GM18505 (cell line): ENCODE results near the gene PODXL2.

Experiments used
- ATAC-seq: cut with Tn5 transposase; IDR thresholded peaks from one replicate; pipeline ENCODE4 v1.9.1; 2021; ENCODE audit not compliant: unreplicated experiment
- POLR2A ChIP-seq: IDR thresholded peaks from 4 replicates; pipeline ENCODE4 v1.6.1; 2011; ENCODE audit warnings: borderline replicate concordance; ENCODE audit not compliant: insufficient read depth, insufficient read length; ENCODE audit errors: extremely low read depth

Gene PODXL2

DNA sequence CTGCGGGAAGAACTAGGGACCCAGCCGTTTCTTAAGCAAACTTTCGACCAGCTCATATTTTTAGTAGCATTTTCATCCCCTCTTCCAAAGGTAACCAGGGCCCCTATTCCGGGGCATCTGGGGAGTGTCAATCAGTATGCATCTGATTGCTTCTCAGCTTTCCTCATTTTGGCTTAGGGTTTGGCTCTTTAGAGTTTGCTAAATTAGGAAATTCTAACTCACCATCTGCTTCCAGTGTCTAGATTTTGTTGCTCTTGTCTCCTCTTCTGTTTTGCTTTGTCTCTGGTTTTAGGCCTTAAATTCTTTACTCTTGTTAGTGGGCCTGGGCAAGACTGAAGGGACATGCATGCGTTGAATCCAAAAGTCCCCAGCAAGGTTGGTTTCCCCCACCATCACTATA lies 34.2 kb downstream of the PODXL2 start:
- no peak for TF ChIP-seq POLR2A
- no peak for ATAC-seq

GRCh38 chr3:127665165-127665564 lies 36.2 kb downstream of the PODXL2 start:
- ATAC-seq: no peak
- no peak for TF ChIP-seq POLR2A

GRCh38 chr3:127665586-127665985 lies 36.6 kb downstream of the PODXL2 start:
- TF ChIP-seq POLR2A: no peak
- ATAC-seq: no peak

DNA sequence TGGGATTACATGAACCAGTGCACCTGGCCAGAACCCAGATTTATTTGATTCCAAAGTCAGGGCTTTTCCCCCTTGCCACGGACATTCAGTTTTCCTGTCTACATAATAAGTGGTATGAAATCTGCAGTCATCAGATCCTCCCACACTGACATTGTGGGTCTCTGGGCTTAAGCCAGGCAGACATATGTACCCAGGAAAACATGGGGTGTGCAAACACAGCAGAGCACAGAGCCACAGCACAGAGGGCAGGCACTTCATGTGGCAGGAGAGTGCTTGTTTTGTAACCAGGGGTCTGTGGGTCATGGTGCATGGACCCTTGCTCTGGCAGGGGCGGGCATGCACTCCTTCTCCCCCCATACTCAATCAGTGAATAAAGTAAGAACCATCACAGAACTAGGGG lies 37.7 kb downstream of the PODXL2 start:
- no peak for TF ChIP-seq POLR2A
- no peak for ATAC-seq

DNA sequence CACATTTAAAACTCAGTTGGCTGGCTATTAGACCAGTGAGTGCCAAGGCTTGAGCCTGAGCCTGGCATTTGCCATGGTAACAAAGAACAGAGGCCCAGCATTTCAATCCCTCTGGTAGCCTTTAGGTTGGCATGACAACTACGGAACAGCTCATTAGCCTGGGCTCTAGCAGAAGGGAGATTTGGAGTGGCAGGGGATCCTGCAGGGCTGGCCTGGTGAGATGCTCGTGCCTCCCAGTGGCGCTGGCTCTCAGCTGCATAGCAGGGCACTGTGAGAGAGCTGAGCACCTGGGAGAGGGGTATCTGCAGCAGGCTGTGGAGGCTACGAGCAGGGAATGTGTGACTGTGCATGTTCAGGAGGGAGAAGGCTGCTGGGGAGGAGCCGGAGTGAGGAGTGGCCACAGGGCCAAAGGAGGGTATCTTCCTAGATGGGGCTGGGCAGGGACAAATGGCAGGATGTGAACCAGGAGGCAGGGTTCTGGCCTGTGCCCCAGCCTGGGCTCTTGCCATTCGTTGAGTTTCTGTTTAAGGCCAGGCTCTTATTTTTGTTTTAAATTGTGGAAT lies 38.2 kb downstream of the PODXL2 start:
- no peak for TF ChIP-seq POLR2A

DNA sequence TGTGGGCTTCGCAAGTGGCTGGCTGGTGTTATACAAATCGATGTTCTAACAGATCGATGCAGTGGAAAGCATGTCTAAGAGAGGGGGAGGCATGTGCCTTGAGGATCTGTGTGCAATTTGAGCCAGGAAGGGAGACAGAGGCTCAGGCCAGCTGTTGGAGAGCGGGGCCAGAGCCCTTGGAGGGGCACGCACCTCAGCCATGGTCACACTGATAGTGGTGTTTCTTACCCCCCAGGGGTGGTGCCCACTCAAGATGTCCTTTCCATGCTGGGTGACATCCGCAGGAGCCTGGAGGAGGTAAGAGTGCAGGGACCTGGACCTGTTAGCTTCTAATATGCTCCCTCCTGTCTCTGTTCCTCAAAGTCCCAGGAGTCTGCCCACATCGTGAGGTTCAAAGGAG lies 39.9 kb downstream of the PODXL2 start:
- no peak for TF ChIP-seq POLR2A
- ATAC-seq: no peak

More for the DNA sequence above, 38.2 kb downstream of the PODXL2 start:
- ATAC-seq: no peak

- TF ChIP-seq POLR2A: no peak
- no peak for ATAC-seq
Observed at GRCh38 chr3:127669541-127670228, 40.7 kb downstream of the PODXL2 start.

GRCh38 chr3:127670229-127670559 lies 41.2 kb downstream of the PODXL2 start:
- no peak for ATAC-seq
- no peak for TF ChIP-seq POLR2A

DNA sequence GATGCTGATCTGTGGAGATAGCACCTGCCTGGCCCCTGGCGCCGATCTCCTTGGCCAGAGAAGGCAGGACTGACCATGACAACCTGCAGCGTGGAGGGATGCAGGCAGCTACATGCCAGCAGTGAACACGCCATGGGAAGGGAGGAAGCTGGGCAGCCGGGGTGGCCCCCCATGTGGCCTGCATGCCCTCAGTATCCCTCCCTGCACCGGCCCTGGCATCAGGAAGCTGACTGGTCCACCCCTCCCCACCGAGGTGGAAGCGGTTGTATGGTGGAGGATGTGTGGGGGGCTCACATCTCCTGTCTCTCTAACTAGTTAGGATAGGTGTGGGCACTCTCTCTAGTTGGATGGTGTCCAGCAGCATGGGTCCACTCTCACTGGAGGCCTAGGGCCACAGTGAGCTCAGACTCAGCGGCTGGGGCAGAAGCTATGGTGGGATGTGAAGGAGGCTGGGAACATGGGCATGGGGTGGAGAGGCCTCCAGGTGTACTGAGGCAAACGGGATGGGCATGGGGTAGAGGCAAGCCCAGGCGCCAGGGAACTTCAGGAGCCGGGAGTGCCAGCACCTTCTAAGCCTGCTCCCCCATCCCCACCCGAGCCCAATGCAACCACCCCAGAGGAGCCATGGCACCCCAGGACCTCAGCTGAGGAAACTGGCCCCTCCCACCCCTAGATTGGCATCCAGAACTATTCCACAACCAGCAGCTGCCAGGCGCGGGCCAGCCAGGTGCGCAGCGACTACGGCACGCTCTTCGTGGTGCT lies 42.0 kb downstream of the PODXL2 start:
- TF ChIP-seq POLR2A: no peak
- no peak for ATAC-seq

GRCh38 chr3:127671523-127672428 lies 42.8 kb downstream of the PODXL2 start:
- ATAC-seq: peak; percentile 15
- no peak for TF ChIP-seq POLR2A

DNA sequence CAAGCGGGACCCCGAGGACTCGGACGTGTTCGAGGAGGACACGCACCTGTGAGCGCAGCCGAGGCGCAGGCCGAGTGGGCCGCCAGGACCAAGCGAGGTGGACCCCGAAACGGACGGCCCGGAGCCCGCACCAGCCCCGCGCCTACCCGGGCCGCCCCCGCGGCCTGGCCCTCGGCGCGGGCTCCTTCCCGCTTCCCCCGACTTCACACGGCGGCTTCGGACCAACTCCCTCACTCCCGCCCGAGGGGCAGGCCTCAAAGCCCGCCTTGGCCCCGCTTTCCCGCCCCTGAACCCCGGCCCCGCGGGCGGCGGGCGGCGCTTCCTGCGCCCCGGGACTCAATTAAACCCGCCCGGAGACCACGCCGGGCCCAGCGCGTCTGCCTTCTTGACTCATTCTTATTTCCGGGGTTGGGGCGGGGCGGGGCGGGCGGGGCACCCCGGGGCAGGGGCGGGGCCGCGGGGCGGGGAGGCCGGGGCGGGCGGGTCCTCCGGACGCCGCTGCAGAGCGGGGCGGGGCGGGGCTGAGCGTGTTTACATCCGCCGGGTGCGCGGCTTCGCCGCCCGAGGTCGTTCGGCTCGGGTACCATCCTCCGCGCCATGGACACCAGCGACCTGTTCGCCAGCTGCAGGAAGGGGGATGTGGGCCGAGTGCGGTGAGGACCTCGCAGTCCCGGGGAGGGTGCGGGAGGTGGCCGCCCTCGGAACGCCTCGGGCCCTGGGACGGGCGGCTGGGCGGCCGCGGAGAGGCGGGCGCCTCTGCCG lies 43.6 kb downstream of the PODXL2 start, which contains the start of gene ABTB1:
Gene ABTB1 (plus strand): TSS at position 524 of the 762 bp plus-strand sequence. CDS start 74 bp downstream, at position 598.
- ATAC-seq: peak; percentile 62
- peak; percentile 90 for TF ChIP-seq POLR2A
